CD14-positive monocyte (primary cell): ENCODE data around the gene APOD. TPM values are rescaled to one million over a fixed set of nuclear protein-coding genes. Genes with fewer than 3 reads are reported as not detected.

Experiments
- DNase-seq, 3 donors: peaks; one replicate each; pipeline ENCODE4 v3.0.0-alpha.2; 2011 to 2022
- H2AFZ ChIP-seq: 2 replicates; pipeline ENCODE4 v1.6.0; 2012; ENCODE audit warnings: mild to moderate bottlenecking, low read depth, low read length, inconsistent platforms; ENCODE audit not compliant: insufficient read depth, poor library complexity, severe bottlenecking
- H3K27ac ChIP-seq, 2 donors: 1 replicate in 1 of 2; 2 replicates in 1 of 2; pipeline ENCODE4 v1.5.1; 2012 to 2013; ENCODE audit warnings: low read length in 2 of 2, control low read depth in 1 of 2, inconsistent platforms in 1 of 2, low read depth in 1 of 2, mild to moderate bottlenecking in 1 of 2
- H3K27me3 ChIP-seq, 2 donors: one replicate each; pipeline versions ENCODE4 v1.6.0 to v1.6.1; 2011 to 2013; ENCODE audit warnings: low read length in 2 of 2; ENCODE audit not compliant: control insufficient read depth in 2 of 2, insufficient read depth in 2 of 2
- H3K36me3 ChIP-seq, 2 donors: replicated peaks in 1 of 2; 1 replicate in 1 of 2; 2 replicates in 1 of 2; pipeline versions ENCODE4 v1.5.1 to v1.6.1; 2012 to 2013; ENCODE audit warnings: low read length in 2 of 2, control low read depth in 1 of 2, inconsistent platforms in 1 of 2, mild to moderate bottlenecking in 1 of 2; ENCODE audit not compliant: insufficient read depth in 2 of 2, control insufficient read depth in 1 of 2
- H3K4me1 ChIP-seq, 2 donors: 1 replicate in 1 of 2; 2 replicates in 1 of 2; pipeline versions ENCODE4 v1.5.1 to v1.6.1; 2012 to 2013; ENCODE audit warnings: low read length in 2 of 2, control low read depth in 1 of 2, inconsistent platforms in 1 of 2, mild to moderate bottlenecking in 1 of 2, moderate library complexity in 1 of 2; ENCODE audit not compliant: insufficient read depth in 2 of 2, control insufficient read depth in 1 of 2
- H3K4me2 ChIP-seq: replicated peaks from 2 replicates; pipeline ENCODE3; 2012; ENCODE audit warnings: low read length, moderate library complexity, mild to moderate bottlenecking; ENCODE audit not compliant: poor library complexity, severe bottlenecking; ENCODE audit errors: extremely low read depth
- H3K4me3 ChIP-seq, 3 experiments: fragments of 200-600 bp in 1 of 3; sonication (generic) in 1 of 3; replicated peaks in 1 of 3; 1 replicate in 2 of 3; 2 replicates in 1 of 3; pipeline ENCODE4 v1.5.1; 2011 to 2013; ENCODE audit warnings: low read length in 3 of 3, mild to moderate bottlenecking in 3 of 3, control low read depth in 2 of 3, low read depth in 2 of 3, inconsistent platforms in 1 of 3, moderate library complexity in 1 of 3
- H3K79me2 ChIP-seq: 2 replicates; pipeline ENCODE4 v1.6.0; 2012; ENCODE audit warnings: mild to moderate bottlenecking, control low read depth, inconsistent platforms, low read length, moderate library complexity; ENCODE audit not compliant: insufficient read depth
- H3K9ac ChIP-seq: 2 replicates; pipeline ENCODE4 v1.6.0; 2017; ENCODE audit warnings: low read length, mild to moderate bottlenecking; ENCODE audit not compliant: insufficient read depth, poor library complexity, severe bottlenecking
- H3K9me3 ChIP-seq, 2 donors: replicated peaks in 1 of 2; 1 replicate in 1 of 2; 2 replicates in 1 of 2; pipeline versions ENCODE4 v1.5.1 to v1.6.1; 2012 to 2013; ENCODE audit warnings: low read length in 2 of 2, control low read depth in 1 of 2; ENCODE audit not compliant: control insufficient read depth in 1 of 2, insufficient read depth in 1 of 2
- H4K20me1 ChIP-seq: 2 replicates; pipeline ENCODE4 v1.6.0; 2012; ENCODE audit warnings: mild to moderate bottlenecking, low read length, control low read depth, moderate library complexity; ENCODE audit not compliant: insufficient read depth
- H3K27ac Mint-ChIP-seq, 7 donors: one replicate each; pipeline ENCODE4 v1.8.0; 2020; ENCODE audit warnings: mild to moderate bottlenecking in 7 of 7, mixed read lengths in 7 of 7, moderate library complexity in 6 of 7, inconsistent platforms in 2 of 7
- H3K27me3 Mint-ChIP-seq, 3 donors: one replicate each; pipeline ENCODE4 v1.8.0; 2021 to 2022; ENCODE audit warnings: low read depth in 3 of 3, mild to moderate bottlenecking in 3 of 3, mixed read lengths in 3 of 3, moderate library complexity in 3 of 3, inconsistent platforms in 1 of 3
- H3K36me3 Mint-ChIP-seq, 2 donors: one replicate each; pipeline ENCODE4 v1.8.0; 2020; ENCODE audit warnings: mixed read lengths in 2 of 2, inconsistent platforms in 1 of 2, mild to moderate bottlenecking in 1 of 2
- H3K4me1 Mint-ChIP-seq: one replicate; pipeline ENCODE4 v1.8.0; 2020; ENCODE audit warnings: mild to moderate bottlenecking, mixed read lengths
- H3K4me3 Mint-ChIP-seq, 2 donors: one replicate each; pipeline ENCODE4 v1.8.0; 2020; ENCODE audit warnings: mild to moderate bottlenecking in 2 of 2, mixed read lengths in 2 of 2, moderate library complexity in 1 of 2
- H3K9me3 Mint-ChIP-seq, 7 donors: one replicate each; pipeline ENCODE4 v1.8.0; 2020 to 2022; ENCODE audit warnings: mixed read lengths in 7 of 7, mild to moderate bottlenecking in 6 of 7, moderate library complexity in 6 of 7, inconsistent platforms in 2 of 7
- WGBS: methylation state at CpG from one replicate; pipeline ENCODE4 v1.1.5; 2013; ENCODE audit warnings: missing lambda C conversion rate; ENCODE audit not compliant: insufficient coverage; 5-methylcytosine and 5-hydroxymethylcytosine counted together
- intact Hi-C, 2 donors: fragments of 100-400 bp; cut with micrococcal nuclease; formaldehyde crosslinking; loops; one replicate each; pipeline versions ENCODE4 v1.15.0 to v1.15.1; 2023
- polyA plus RNA-seq, 3 donors: library from polyadenylated mRNA; depleted of rRNA in 1 of 3; unstranded in 2 of 3; stranded (reverse) in 1 of 3; fragments of 300-500 nt in 2 of 3; fragments of >200 nt in 1 of 3; fragmentation: Illumina TruSeq in 2 of 3; gene quantifications; 1 replicate in 2 of 3; 2 replicates in 1 of 3; pipeline ENCODE4 v1.2.3, GENCODE V29; 2012 to 2021
- TF ChIP-seq, protein P1 (sequence below): fragments of 200-600 bp; IDR thresholded peaks from one replicate; pipeline ENCODE4 v1.8.0; 2022; ENCODE audit warnings: antibody characterized with exemption, mild to moderate bottlenecking

APOD gene
- polyA plus RNA-seq, 3 donors, result not detected

DNA sequence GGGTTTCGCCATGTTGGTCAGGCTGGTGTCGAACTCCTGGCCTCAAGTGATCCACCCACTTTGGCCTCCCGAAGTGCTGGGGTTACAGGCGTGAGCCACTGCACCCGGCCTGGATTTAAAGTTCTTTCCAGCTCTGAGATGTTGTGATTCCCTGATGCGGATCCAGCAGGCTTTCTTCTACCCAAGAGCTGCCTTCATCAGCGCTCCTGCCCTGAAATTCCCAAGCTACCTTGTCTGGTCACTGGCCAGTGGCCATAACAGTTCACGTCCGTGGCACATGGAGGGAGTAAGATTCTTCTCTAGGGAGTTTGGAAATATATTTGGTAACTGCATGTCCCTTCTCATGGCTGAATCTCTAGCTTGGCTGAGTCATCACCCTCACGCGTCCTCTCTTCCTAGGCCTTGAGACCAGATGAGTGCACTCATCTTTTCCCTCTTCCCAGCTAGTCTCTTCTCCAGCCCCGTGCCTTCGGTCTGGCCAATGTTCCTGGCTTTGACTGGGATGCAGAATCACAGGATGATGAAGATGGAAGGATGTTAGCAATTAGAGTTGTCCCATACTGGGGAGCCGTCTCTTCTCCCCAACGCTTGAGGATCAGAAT lies 29.8 kb upstream of the APOD start:
- Mint-ChIP-seq H3K27ac (no peak overlapping the region), H3K4me1 (peaks cover 1% of the 10 kb centered on the region)
- intact Hi-C loops, result no loop called here

DNA sequence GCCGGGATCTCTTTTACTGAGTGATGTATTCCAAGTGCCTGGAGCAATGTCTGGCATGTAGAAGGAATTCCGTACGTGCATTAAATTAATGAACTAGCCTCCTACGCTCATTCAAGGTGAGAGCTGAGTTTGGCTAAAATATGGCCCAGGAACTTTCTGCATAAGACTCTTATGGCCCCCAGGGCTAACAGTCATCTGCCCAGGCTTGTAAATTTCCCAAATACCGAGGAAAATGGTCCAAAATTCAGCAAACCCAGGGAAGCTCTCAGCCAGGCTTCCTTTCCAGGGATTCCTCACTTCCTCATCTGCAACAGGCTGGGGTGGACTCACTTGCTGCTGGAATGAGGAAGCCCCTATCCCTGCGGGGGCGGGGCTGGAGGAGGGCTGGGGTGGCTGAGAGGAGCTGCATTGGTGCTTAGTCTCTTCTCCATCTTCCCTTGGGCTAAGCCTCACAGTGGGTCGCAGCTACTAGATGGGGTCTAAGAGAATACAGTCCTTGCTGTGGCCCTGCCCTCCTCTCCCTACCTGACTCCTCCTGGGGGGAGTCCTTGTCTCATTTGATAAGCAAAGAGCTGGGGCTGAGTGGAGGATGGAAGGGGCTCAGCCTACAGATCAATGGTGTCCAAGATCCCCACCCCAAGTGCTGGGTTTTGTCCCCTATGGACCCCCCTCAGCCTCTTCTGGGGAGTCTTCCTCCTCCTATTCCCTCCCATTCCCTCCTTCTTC lies 28.5 kb upstream of the APOD start:
- intact Hi-C loops, result no loop called here
- H3K9me3 ChIP-seq, result peaks cover 3 to 21% of the 10 kb centered on the region in 2 donors
- no peak overlapping the region for H3K4me3 ChIP-seq
- H3K27ac Mint-ChIP-seq, result peak overlapping the region in 1 of 7 donors; percentile 4
- DNase-seq, result no peak
- peaks cover 10 to 30% (median 22%) of the 10 kb centered on the region in 7 donors for H3K9me3 Mint-ChIP-seq
- H3K9ac ChIP-seq, result no peak overlapping the region
- H3K27me3 ChIP-seq, result no peaks in the 10 kb centered on the region
- no peak overlapping the region for H3K4me2 ChIP-seq
- no peaks in the 10 kb centered on the region for H3K36me3 Mint-ChIP-seq
- H2AFZ ChIP-seq, result no peak overlapping the region
- TF ChIP-seq, protein P1, sequence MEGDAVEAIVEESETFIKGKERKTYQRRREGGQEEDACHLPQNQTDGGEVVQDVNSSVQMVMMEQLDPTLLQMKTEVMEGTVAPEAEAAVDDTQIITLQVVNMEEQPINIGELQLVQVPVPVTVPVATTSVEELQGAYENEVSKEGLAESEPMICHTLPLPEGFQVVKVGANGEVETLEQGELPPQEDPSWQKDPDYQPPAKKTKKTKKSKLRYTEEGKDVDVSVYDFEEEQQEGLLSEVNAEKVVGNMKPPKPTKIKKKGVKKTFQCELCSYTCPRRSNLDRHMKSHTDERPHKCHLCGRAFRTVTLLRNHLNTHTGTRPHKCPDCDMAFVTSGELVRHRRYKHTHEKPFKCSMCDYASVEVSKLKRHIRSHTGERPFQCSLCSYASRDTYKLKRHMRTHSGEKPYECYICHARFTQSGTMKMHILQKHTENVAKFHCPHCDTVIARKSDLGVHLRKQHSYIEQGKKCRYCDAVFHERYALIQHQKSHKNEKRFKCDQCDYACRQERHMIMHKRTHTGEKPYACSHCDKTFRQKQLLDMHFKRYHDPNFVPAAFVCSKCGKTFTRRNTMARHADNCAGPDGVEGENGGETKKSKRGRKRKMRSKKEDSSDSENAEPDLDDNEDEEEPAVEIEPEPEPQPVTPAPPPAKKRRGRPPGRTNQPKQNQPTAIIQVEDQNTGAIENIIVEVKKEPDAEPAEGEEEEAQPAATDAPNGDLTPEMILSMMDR, result no peak
- H3K79me2 ChIP-seq, result no peaks in the 10 kb centered on the region
- no peaks in the 10 kb centered on the region for H3K36me3 ChIP-seq
- H3K4me1 Mint-ChIP-seq, result peaks cover 1% of the 10 kb centered on the region
- H3K4me3 Mint-ChIP-seq, result no peak overlapping the region
- H3K27me3 Mint-ChIP-seq, result peaks cover 5 to 11% (median 8%) of the 10 kb centered on the region in 3 donors
- no peaks in the 10 kb centered on the region for H4K20me1 ChIP-seq
- H3K27ac ChIP-seq, result no peak overlapping the region
- WGBS, result 96% methylated on average over 5 of the region's 8 CpGs
- H3K4me1 ChIP-seq, result no peaks in the 10 kb centered on the region

More for the DNA sequence above, 29.8 kb upstream of the APOD start:
- WGBS, result 100% methylated on average over 2 of the region's 15 CpGs
- Histone ChIP-seq H3K27ac (no peak overlapping the region), H3K4me3 (no peak overlapping the region), H3K27me3 (no peaks in the 10 kb centered on the region), H4K20me1 (no peaks in the 10 kb centered on the region), H3K36me3 (no peaks in the 10 kb centered on the region), H3K4me2 (no peak overlapping the region), H2AFZ (no peak overlapping the region), H3K79me2 (no peaks in the 10 kb centered on the region), H3K9me3 (peaks cover 3 to 8% of the 10 kb centered on the region in 2 donors), H3K4me1 (no peaks in the 10 kb centered on the region), H3K9ac (no peak overlapping the region)
- H3K4me3 Mint-ChIP-seq, result no peak overlapping the region
- H3K36me3 Mint-ChIP-seq, result no peaks in the 10 kb centered on the region
- peaks cover 7 to 18% (median 14%) of the 10 kb centered on the region in 7 donors for H3K9me3 Mint-ChIP-seq
- H3K27me3 Mint-ChIP-seq, result peaks cover 5 to 11% (median 8%) of the 10 kb centered on the region in 3 donors
- DNase-seq, result no peak
- TF ChIP-seq, protein P1, result no peak
